K562 (cell line): ENCODE measurements around the gene ARHGAP28. TPM values are rescaled to one million over a fixed set of nuclear protein-coding genes. Genes with fewer than 3 reads are reported as not detected.
A peak's percentile ranks its signal among the peaks of the same experiment; 100 is the strongest.

ENCODE experiments used
- DLX4 ChIP-seq: fragments of 250-450 bp; sonication (Bioruptor Pico); IDR thresholded peaks from 2 replicates; pipeline ENCODE4 v1.6.1; 2021; ENCODE audit warnings: mild to moderate bottlenecking
- JUNB ChIP-seq: fragments of 450-650 bp; formaldehyde crosslinking; conservative IDR thresholded peaks from 2 replicates; pipeline ENCODE4 v1.4.0; 2020; ENCODE audit warnings: mild to moderate bottlenecking
- MLLT1 ChIP-seq, 2 experiments: fragments of 450-650 bp; IDR thresholded peaks; 2 replicates each; pipeline ENCODE4 v1.6.1; 2016
- PPARD ChIP-seq: fragments of 250-450 bp; sonication (Bioruptor Pico); IDR thresholded peaks from 2 replicates; pipeline ENCODE4 v1.8.0; 2022; ENCODE audit warnings: inconsistent platforms, mild to moderate bottlenecking, moderate library complexity
- THRAP3 ChIP-seq: fragments of 450-650 bp; IDR thresholded peaks from 2 replicates; pipeline ENCODE4 v1.6.1; 2016; ENCODE audit warnings: mild to moderate bottlenecking, inconsistent platforms, borderline replicate concordance
- ZFP91 ChIP-seq: sonication (generic); formaldehyde crosslinking; IDR thresholded peaks from 2 replicates; pipeline ENCODE4 v1.8.0; 2022; ENCODE audit warnings: mild to moderate bottlenecking, missing genetic modification reagents
- ZNF740 ChIP-seq, 3 experiments: fragments of 200-800 bp in 1 of 3; sonication (Bioruptor generic) in 1 of 3; sonication (generic) in 1 of 3; formaldehyde crosslinking in 1 of 3; IDR thresholded peaks; 2 replicates each; pipeline versions ENCODE4 v1.6.1 to v1.8.0; 2016 to 2022; ENCODE audit warnings: mild to moderate bottlenecking in 2 of 3, missing compliant biosample characterization in 2 of 3, missing genetic modification characterization in 2 of 3, missing genetic modification reagents in 1 of 3
- polyA plus RNA-seq, 8 experiments: library from polyadenylated mRNA; depleted of rRNA in 4 of 8; stranded (reverse) in 5 of 8; unstranded in 3 of 8; fragments of >200 nt; fragmentation: Nextera tagmentation in 2 of 8; fragmentation: Illumina TruSeq in 1 of 8; extraction: Ambion mirVana in 2 of 8; extraction: Trizol in 1 of 8; gene quantifications; 2 replicates each; pipeline versions ENCODE4 v1.2.1 to v1.2.3, GENCODE V29; 2011 to 2014; ENCODE audit warnings: inconsistent platforms in 1 of 8, missing spikeins in 1 of 8
- total RNA-seq, 7 experiments: library from RNA; depleted of rRNA in 6 of 7; stranded (reverse); fragments of >200 nt in 6 of 7; fragmentation: Illumina TruSeq in 2 of 7; extraction: Trizol in 2 of 7; gene quantifications; 2 replicates each; pipeline versions ENCODE4 v1.2.1 to v1.2.3, GENCODE V29; 2011 to 2021; ENCODE audit warnings: low replicate concordance in 1 of 7

ARHGAP28 gene
- total and polyA plus RNA-seq, 9 of the 15 experiments (the other 6 are each of a cell fraction or from before 2014, with no cell fraction given) = 0.93 to 5.9 (median 5.0) TPM

- peak; percentile 79 for TF ChIP-seq ZFP91 (CRISPR knock-in tag)
- no peak for TF ChIP-seq JUNB (CRISPR knock-in tag)
- no peak for TF ChIP-seq PPARD (CRISPR knock-in tag)
- TF ChIP-seq ZNF740 (CRISPR knock-in tag; IDR thresholded peaks at IDR 0.05) = no peak
- TF ChIP-seq ZNF740 (tag; IDR thresholded peaks at IDR 0.05) = no peak
- no peak for TF ChIP-seq THRAP3
- no peak for TF ChIP-seq MLLT1 (IDR thresholded peaks at IDR 0.05)
- TF ChIP-seq DLX4 (CRISPR knock-in tag) = no peak
These were observed 46.9 kb upstream of the ARHGAP28 start (continued) for GRCh38 chr18:6682437-6683111.
